HG02884 (cell line): ENCODE measurements around the gene CD52.
"Not testable (repeated sequence)": the region's sequence is repeated elsewhere in the genome, so short reads cannot be mapped to it uniquely, and the experiment has no call there.

Source experiments
- ATAC-seq: cut with Tn5 transposase; IDR thresholded peaks from one replicate; pipeline ENCODE4 v1.9.1; 2021; ENCODE audit warnings: mild to moderate bottlenecking, moderate library complexity; ENCODE audit not compliant: unreplicated experiment

The CD52 gene

DNA sequence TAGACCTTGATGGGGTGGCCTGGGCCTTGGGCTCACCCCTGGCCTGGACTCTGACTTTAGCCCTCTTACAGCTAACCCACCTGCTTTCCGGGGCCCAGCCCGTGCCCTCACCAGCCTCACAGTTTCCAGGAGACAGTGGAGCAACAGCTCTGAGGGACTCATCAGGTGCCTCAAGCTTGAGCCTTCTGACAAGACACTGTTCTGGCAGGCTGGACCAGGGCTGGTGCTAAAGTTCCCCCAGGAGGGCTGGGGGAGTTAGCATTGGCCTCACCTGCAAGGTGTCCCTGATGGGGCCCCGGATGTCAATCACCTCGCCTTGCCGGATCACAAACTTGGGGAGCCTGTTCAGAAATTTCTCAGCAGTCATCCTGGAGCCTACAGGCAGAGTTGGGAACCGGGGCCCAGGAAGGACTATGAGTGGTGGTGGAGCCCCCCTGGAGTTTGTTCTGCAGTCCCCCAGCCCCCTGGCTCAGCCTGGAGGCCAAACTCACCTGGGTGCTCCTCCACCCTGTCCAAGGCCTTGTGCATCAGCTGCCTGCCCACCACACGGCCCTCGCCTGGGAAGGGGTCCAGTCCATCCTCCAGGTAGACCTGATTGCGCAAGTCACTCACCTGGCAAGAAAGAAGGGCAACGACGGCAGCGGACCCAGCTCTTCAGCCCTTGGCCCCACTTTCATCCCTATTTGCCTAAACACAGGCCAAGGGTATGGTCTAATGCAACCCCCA lies 33.7 kb upstream of the CD52 start:
- no peak for ATAC-seq

DNA sequence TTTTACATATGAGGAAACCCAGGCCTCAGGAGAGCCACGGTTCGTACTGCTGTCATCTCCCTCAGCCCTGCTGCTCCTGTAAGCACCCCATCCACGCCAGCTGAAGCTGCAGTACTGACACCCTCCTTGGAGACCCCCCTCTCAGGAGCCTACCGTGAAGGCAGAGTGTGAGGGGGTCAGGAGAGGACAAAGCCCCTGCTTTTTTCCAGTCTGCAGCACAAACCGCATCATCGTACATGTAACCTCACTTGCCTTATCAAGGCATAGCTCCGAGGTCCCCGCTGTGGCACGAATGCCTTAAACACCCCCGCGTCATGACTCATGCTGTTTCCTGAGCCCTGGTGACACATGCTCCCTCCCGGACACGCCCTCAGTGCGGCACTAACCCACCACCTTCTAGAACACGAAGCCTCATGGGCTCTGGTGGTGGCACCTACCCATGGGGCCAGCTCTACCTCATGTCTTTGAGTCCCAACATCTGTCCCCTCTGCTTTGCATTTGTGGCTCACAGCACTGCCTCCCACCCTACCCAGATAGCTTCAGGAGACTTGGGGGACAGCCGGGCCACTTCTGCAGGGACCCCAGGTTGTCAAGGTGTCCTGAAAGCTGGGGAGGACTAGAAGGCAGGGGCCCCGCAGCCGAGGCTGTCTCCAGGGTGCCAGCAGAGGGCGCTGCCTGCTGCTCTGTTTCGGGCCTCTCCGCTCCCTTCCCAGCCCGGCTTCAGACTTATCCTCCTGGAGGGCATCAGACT lies 33.0 kb upstream of the CD52 start:
- no peak for ATAC-seq

DNA sequence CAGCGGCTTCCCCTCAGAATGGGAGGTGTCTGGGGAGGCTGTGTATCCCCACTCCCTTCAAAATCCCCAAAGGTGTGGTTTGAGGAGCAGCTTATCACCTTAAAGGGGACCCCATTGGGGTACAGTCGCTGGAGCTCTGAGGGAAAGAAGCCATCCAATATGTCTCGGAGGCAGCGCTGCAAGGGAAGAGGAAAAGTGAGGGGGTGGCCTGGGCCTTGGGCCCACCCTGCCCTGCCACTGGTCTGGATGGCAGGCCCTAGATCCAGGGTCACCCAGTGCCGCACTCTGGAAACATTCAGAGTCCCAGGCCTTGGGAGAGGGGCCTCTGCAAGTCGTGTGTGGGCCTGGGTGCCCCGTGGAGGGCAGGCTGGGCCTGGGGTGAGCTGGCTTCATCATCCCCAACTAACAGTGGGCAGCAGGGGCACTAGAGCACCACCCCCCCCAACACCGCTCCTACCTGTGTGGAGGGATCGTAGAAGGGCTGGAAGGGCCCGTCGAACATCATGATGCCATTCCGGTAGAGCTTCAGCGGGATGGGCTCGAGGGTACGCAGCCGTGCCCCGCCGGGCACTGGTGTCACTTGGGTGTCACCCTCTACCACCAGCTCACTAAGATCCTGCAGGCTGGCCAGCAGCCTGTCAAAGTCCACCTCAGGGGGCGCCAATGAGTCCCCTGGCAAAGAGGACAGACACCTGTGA lies 32.2 kb upstream of the CD52 start:
- no peak for ATAC-seq

DNA sequence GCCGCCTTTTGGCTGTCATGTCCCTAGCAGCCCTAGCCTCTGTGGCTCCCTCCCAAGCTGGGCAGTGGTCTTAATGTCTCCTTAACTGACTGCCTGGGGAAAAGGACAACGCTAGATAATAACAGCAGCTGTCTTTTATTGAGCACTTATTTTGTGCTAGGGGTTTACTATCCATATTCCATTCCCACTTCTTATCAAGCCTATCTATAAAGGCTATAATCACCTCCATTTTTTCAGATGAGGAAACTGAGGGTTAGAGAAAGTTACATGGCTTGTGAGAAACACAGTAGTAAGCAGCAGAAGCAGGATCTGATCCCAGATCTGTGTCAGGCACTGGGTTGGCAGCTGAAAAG lies 31.7 kb upstream of the CD52 start:
- no peak for ATAC-seq

DNA sequence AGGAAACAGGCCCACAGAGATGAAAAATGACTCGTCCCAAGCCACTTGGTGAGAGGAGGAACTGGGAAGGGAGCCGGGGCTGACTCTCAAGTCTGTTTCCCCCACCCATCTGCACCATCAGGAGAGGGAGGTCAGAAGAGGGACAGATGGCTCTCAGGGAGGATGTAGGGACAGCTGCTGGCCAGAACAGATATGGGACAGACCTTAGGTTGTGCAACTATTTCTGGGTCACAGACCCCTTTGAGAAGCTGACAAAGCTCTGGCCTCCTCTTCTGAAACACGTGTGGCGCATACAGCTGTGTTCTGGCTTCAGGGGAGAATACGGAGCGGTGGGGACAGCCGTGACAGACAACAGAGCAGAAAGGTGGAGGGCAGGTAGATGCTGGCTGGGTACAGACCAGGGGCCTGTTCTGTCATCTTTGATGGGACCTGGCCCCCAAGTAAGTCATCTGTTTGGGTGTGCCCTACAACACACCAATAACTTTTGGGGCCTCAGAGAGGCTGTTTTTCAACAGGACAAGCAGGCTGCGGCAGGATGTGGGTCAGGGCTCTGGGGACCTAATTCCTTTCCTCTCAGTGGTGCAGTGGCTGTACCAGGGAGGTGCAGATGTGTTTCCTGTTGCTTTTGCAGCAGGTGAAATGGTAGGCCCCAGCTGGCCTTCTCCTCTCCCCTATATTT lies 30.6 kb upstream of the CD52 start:
- ATAC-seq: no peak

DNA sequence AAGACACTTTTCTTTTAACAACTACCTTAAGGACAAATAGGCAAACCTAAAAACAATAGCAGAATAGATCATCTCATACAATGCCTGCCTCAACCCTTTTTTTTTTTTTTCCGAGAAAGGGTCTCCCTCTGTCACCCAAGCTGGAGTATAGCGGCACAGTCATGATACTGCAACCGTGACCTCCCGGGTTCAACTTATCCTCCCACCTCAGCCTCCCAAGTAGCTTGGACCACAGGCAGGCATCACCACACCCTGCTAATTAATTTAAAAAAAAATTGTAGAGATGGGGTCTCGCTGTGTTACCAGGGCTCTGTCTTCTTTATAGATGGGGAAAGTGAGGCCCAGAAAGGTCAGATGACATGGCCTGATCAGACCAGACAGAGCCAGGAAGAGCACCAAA lies 29.9 kb upstream of the CD52 start:
- no peak for ATAC-seq

DNA sequence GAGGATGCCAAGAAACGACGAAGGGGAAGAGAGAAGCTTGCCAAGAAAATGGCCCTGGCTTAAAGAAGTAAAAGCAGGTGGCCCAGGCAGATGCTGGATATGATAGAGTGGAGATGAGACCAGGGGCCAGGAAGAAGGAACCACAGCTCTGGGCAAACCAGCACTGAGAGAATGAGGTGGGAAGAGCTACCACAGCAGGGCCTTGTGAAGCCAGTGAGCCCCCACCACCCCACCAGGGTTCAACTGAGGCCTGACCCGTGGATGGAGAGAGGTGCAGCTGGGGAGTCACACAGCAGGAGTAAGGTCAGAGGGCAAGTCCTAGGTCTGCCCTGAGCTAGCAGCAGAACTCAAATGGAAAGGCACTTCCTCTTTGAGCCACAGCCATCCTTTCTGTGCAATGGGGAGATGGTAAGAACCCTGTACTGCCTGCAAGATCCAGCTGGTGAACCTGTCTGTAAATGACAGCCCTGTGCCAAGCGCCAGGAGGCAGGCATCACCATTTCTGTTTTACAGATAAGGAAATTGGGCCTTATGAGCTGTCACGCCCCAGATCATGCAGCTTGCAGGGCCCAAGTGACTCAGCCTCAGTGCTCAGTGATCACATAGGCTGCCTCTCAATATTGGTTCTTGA lies 29.3 kb upstream of the CD52 start:
- no peak for ATAC-seq

DNA sequence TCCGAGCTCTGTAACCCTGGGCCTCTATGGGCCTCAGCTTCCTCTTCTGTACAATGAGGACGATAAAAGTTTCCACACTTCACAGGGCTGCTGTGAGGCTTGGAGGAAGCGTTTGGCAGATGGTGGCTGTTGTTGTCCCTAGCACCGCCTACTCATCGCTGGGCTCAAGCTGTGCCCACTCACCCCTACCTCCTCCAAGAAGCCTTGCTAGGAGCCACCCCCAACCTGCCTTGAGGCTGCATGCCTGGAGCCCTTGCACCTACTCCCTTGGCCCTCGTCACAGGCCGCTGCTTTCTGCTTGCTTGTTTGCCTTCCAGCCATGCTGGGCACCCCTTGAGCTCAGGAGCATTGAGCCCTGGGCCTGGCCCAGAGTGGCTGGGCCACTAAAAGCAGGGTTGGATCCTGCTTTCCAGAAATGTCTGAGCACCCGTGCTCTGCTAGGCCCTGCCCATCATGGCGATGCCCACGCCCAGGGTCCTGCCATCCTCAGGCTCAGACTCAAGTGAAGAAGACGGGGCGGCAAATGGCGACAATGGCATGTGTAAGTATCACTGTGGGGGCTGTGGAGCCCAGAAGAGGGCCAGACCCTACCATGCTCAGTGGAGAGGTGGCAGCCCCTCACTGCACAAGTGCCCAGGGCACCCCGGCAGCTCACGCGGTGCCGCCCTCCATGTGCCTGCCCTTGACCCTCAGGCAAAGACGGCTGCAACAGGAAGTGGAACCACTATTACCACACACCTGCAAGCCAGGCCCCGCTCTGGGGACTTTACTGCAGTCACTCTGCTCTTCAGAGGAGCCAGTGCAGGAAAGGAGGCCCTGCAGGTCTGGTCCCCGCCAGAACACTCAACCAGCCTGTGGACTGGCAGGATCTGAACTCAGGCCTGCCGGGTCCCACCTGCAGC lies 28.3 kb upstream of the CD52 start:
- no peak for ATAC-seq

DNA sequence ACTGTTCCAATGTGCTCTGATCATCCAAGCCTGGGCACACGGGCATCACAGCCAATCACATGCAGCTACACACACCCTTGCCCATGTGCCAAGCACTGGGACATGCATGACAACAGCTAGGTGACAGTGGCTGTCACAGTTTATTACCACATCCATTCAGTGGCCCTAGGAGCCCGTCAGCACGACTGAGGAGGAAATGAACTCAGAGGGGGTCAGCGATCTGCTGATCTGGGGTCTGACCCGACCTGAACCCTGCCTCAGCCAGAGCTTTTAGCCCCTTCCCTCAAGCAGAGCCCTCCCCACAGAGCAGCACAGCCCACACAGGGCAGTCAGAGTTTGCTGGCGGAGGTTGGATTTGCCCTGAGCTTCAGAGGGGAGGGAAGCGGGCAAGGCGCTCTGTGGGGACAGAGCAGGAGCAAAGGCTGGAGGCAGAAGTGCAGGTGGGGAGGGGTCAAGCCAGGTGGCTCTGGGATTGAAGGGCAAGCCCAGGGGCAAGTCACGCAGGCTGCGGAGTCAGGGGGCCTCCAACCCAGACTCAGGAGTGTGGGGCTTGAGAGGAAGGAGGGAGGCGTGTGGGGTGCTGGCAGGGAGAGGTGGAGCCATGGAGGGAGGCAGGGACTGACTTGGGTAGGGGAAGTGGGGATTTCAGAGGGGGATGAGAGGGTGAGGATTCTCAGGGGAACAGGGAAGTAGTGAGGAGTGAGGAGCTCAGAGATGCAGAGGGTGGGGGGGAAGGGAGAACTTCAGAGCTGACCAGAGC lies 27.5 kb upstream of the CD52 start:
- no peak for ATAC-seq

DNA sequence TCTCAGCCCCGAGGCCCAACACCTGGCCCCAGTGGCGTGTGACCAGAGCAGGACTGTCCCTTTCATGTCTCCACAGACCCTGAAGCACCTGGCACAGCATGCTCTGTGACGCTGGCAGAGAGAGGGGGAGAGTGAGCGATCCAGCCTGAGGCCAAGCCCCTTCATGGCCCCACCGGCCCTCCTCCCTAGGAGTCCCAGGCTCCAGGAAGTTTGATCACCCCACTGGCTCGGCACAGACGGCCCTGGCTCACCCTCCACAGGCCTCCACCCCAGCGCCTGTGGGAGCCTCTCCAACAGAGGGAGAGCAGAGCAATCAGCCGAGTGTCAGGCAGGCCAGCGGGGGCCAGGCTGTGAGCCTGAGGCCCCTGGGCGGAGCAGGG lies 26.9 kb upstream of the CD52 start:
- ATAC-seq: no peak

DNA sequence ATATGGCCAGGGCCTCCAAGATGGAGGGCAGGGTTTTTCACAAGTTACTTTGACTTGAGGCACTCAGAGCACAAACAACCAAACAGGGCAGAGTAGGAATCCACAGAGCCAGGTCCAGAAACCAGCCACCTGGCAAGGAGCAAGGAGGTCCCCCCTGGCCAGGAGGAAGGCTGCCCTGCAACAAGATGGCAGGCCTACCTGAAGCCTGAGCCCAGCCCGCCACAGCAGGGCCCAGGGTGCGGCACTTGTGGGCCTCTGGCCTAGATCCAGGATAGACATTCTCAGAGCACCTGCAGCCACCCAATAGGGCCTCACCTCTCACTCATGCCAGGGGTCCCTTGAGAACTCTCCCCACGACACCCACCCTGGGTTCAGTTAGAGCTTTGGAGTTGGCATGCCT lies 26.3 kb upstream of the CD52 start:
- no peak for ATAC-seq

DNA sequence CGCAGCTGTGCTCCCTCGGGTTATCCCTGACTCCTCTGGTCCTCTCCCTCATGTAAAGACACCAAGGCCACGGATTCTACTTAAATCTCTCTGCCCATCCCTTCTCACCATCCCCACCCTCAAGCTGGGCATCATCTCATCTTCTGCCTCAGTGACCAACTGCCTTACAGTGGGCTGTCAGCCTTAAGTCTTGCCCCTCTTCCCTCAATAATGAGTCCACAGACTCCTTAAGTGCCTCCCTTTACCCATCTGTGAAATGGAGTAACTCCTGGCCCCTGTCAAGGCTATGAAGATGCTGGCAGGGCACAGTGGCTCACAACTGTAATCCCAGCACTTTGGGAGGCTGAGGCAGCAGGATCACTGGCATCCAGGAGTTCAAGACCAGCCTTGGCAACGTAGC lies 25.8 kb upstream of the CD52 start:
- ATAC-seq: no peak

DNA sequence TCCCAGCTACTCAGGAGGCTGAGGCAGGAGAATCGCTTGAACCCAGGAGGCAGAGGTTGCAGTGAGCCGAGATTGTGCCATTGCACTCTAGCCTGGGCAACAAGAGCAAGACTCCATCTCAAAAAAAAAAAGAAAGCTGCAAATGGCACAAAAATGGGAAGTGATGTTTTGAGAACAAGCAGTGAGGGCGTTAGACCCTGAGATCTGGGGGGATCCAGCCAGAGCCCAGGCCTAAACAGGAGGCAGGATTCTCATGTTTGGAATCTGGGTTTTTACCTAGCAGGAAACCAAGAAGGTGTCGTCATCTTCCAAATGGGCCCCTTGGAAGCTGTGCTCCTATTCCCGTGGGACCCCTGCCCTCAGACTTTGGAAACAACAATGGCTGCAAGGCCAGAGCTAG lies 25.0 kb upstream of the CD52 start:
- not testable (repeated sequence) for ATAC-seq

DNA sequence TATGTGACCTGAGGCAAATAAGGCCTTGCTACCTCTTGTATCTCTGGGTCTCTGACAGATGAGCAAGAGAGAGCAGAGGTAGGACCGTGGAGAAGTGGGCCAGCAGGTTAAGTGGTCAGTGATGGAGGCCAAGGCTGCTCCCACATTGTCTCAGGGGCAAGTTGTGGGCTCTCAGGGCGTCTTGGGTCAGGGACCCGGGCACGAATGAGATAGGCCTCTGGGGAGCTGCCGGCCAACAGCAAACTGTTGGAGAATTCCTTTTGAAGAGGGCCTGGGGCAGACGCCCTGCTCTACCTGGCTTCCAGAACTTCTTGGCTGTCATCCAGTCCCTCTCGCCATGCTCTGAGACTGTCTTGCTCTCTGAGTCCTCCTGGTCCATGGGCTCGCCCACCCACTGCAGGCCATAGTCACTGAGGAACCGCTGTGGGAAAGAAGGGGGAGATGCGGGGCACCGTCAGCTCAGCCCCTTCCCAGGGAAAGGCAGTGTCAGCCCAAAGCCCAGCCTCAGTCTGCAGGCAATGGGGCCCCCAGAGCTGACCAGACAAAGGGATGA lies 23.8 kb upstream of the CD52 start:
- ATAC-seq: no peak

DNA sequence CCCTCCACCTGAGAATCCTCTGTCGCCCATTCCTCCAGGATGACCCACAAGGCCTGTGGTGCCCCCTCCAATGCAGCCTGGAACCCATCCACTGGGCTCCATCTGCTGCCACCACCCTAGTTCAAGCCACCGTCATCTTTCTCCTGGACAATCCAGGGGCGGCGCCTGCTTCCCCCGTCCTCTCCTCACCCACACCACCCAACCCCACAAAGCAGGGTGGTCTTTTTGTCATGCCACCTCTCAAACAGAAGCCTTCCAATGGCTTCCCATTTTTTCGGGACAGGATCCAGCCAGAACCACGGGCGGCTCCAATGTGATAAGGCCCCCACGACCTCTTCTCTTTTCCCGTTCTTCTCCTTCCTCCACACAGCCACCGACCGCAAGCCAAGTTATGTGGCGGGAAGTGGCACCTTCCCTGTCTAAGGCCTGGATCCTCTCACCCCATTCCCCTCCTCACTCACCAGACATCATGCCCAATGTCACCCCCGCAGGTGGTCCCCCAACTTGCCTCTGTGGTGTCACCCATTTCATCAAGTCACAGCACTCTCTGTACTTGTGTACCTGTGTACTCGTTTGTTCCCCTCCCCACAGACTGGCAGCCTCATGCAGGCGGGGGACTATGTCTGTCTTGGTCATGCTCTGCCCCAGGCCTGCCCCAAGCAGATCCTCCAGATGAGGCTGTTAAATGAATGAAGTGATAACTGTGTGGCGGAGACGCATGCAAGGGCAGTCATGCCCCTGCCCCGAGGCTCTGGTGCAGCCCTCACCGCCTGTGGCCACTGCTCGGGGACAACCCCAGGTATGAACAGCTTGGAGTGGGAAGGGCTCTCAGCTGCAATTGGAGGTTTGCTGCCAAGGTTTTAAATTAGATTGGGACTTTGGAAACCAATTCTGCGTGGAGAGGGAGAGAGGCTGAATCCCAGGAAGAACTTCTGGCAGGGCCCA lies 22.3 kb upstream of the CD52 start:
- ATAC-seq: no peak

DNA sequence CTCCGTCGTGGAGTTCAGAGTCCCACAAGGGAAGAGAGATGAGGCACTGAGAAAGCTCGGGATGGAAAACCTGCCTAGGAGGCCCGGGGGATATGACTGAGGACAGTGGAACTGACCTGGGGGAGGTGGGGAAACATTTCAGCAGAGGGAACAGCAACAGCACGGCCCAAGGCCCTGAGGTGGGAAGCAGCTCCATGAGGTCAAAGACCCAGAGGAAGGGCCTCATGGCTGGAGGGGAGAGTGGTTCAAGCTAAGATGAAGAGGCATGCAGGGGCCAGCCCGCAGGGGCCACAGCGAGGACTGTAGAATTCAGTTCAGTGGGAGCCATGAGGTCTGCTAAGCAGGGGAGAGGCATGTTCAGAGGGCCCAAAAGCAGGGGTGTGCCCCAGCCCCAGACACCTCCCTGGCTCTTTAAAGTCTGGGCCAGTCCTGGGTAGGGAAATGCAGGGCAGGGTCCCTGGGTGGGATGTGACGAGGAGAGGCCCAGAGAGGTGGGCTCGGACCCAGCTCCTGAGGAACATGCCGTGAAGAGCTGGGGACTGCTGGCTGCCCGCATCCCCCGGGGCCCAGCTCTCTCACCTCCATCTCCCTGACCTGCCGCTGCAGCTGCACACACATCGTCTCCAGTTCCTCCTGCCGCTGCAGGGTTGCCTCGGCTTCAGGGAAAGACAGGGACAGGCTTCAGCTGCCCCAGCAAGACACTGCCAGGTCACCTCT lies 21.3 kb upstream of the CD52 start:
- ATAC-seq: no peak

DNA sequence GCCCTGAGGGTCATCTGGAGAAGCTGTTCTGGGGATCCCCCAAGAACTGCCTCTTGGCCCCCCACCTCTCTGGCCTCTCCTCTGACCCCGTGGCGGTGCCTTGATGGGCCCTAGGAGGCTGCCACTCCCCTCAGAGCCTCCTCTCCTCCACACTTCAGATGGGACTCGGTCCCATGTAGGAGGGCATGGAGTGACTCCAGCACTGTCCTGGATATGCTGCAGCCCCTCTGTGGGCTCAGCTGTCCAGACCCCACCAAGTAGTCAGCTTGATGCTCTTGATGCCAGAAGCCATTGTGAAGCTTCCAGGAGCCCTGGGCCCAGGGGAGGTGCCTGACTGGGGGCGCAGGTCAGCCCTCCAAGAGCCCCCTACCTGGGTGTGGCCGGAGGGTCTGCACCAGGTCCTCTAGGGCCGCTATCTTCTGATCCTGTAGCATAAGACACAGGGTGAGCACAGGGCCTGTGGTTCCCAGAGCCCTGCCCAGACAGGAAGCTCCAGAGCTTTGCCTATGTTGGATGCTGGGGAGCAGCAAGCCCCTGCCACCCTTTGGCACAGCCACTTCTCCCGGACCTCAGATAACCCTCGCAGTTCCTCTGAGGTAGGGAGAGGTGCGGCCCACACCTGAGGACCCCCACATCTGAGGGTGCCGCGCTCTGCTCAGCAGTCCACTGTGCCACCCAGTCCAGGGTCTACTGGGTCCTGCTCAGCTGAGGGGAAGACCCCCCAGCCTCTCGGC lies 20.5 kb upstream of the CD52 start:
- ATAC-seq: no peak
